ES-I3 (cell line): Measurements from ENCODE around the gene TMOD2.

Source experiments
- H3K36me3 ChIP-seq: 2 replicates; pipeline ENCODE4 v1.6.1; 2013; ENCODE audit warnings: mild to moderate bottlenecking, low read length, control low read depth, moderate library complexity; ENCODE audit not compliant: insufficient read depth
- H3K4me1 ChIP-seq: 2 replicates; pipeline ENCODE4 v1.6.1; 2013; ENCODE audit warnings: mild to moderate bottlenecking, control low read depth, low read length; ENCODE audit not compliant: insufficient read depth
- H3K9ac ChIP-seq: 2 replicates; pipeline ENCODE4 v1.6.1; 2013; ENCODE audit warnings: low read depth, mild to moderate bottlenecking, low read length, moderate library complexity
- H3K9me3 ChIP-seq: 2 replicates; pipeline ENCODE4 v1.6.1; 2013; ENCODE audit warnings: mild to moderate bottlenecking, low read length, moderate library complexity; ENCODE audit not compliant: control insufficient read depth, insufficient read depth

The TMOD2 gene

DNA sequence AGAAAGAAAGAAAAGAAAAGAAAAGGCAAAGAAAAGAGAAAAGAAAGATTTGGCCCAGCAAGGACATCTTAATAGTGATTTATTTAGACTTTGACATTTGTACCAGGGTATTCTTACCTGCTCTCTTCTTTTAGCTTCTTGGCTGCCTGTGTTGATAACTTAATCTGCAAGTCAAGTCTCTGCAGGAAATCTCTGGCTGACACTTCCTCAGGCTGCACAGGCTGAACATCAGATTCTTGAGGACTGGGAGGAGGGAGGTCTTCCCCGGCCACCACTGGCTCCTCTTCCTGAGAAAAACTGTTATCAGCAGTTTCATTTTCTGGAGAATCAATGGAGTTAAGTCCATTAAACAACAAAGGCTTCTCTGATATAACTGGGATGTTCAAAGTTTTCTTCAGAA lies 26.7 kb upstream of the TMOD2 start:
- Histone ChIP-seq H3K9ac (no peak overlapping the region), H3K9me3 (no peaks in the 10 kb centered on the region), H3K36me3 (no peaks in the 10 kb centered on the region), H3K4me1 (peaks cover 19% of the 10 kb centered on the region)

DNA sequence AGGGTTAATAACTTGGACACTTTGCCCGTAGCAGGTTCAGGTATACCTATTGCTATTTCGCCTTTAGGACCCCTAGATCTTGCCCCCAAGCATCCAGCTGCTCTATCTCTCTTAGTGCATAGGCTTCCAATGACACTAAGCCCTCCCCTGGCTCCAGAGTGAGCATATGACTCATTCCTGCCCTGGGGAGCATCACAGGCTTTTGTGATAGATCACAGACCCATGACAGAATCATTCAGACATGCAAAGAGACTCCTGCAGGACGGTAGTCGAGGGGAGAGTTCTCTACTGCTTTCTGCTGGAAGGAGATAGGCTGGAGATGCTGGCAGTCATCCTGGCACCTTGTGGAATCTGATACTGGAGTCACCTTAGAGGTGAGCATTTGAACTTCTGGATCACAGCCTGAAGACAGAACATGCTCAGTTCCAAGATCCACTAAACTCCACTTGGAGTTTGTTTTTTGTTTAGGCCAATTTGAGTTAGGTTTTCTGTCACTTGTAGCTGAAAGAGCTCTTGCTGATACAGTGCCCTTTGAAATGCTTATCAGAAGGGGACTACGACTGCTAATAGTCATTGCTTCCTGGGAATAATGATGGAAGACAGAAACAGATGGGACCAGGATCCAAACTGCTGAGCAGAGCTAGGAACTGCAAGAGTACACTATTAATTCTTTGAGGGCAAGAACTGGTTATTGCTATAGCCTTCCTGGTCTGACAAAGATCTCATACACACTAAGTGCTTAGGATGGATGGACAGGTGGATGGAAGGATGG lies 24.9 kb upstream of the TMOD2 start:
- peaks cover 19% of the 10 kb centered on the region for H3K4me1 ChIP-seq
- H3K9ac ChIP-seq, result no peak overlapping the region
- no peaks in the 10 kb centered on the region for H3K9me3 ChIP-seq

DNA sequence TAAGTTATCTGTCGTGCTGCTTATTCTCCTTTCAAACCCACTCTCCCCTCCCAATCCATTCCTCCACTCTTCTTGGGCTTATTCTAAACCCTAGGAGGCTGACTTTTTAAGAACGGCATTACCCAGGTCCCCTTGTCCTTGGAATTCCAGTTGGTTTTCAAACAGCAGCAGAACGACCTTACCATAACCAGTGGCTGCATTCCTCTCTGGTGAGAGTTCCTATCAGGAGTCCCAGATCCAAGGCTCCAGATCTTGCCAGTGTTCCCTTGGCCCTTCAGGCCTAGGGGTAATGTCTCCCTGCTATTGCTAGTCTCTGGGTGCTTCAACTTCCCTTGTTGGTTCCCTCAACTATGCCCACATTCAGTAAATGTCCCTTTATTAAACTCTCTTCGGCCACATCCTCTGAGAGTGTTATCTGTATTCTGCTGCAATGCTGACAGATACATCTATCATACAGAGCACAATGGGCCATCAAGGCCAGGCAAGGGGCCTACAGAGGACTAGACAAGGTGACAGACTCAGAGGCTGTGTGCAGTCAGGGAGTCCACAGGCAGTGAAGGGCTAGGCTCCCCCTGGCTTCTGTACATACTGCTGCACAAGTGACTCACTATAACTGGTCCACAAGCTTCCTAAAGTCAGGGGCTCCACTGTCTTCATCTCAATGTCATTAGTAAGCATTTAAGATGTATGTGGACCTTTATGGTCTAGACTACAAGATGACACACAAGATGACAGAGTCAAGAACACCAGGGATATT lies 24.1 kb upstream of the TMOD2 start:
- no peaks in the 10 kb centered on the region for H3K9me3 ChIP-seq
- no peak overlapping the region for H3K9ac ChIP-seq
- no peaks in the 10 kb centered on the region for H3K36me3 ChIP-seq
- H3K4me1 ChIP-seq, result peaks cover 19% of the 10 kb centered on the region

More for the DNA sequence above, 24.9 kb upstream of the TMOD2 start:
- H3K36me3 ChIP-seq, result no peaks in the 10 kb centered on the region

DNA sequence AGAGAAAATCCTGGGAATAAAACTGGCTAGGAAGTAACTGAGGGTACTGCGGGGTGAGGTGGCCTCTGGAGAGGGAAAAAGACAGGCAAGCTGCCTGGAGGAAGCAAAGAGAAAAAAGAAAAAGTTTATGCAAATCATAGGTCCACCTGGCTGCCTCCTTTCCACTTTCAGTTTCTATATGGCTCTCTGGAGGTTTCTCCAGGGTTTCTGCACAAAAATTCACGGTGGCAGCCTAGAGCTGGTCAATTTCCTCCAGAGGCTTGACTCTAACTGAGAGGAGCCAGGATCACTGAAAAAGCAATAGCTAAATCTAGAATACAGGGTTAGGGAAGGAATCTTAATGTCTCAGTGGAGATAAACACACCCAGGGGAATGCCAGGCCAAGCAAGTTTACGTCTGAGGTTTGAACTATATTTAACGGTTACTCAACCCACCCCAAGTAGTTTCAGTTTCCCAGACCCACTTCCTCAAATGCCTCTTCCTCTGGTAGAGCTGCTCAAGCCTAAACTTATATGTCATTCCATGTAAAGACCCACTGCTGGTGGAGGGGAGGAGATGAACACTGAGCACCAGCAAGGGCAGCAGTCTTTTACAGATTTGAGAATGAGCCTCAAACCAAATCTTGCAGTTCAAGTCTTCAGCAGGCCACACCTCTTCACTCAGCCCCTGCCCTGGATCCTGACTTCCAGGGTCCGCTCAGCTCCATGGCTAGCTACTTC lies 19.7 kb upstream of the TMOD2 start:
- peaks cover 11% of the 10 kb centered on the region for H3K4me1 ChIP-seq
- no peaks in the 10 kb centered on the region for H3K9me3 ChIP-seq
- no peak overlapping the region for H3K9ac ChIP-seq
- no peaks in the 10 kb centered on the region for H3K36me3 ChIP-seq

DNA sequence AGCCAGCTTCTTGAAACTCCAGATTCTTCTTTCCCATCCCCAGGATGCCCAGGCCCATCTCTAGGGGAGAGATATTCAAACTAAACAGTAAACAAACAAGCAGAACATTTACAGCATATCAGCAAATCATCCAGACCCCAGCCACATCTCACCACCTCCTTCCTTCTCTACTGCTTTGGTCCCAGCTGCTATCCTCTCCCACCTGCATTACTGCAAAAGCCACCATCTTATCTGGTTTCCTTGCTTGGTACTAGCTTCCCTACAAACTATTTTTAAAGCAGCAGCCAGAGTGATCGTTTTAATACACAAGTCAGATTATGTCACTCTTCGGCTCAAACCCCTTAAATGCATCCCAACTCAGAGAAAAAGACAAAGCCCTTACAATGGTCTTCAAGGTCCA lies 18.8 kb upstream of the TMOD2 start:
- H3K9me3 ChIP-seq, result no peaks in the 10 kb centered on the region
- no peaks in the 10 kb centered on the region for H3K36me3 ChIP-seq
- no peak overlapping the region for H3K9ac ChIP-seq
- H3K4me1 ChIP-seq, result 0 out of 2 replicates have a peak, but pooled peaks cover 2% of the 10 kb centered on the region

DNA sequence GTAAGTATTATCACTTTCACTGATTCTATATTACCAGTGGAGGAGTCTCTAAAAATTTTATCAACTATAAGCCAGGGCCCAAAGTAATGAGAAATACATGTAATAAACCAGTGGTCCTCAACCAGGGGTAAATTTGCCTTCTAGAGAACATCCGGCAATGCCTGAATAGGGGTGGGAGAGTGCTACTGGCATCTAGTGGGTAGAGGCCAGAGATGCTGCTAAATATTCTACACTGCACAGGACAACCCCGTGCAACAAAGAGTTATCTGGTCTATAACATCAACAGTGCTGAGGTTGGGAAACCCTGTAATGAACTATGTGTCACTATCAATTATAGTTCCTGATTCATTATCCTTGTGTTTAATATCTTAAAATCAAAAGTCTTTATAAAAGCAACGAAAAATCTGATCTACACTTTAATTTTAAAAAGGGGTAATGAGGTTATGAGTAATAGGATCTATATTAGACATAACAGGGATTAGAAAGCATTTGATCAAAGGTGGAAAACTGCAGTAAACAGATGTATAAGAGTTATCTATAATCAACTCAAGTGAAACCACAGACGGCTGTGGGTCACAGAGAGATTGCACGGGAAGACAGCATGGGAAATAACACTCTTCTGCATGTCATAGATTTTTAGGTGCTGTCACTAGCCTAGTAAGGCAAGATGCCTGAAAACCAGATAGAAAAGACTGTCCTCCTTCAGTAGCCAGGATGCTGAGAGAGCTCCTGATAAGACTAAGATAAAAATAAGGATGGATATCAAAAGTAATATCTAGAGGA lies 16.0 kb upstream of the TMOD2 start:
- Histone ChIP-seq H3K36me3 (no peaks in the 10 kb centered on the region), H3K4me1 (no peaks in the 10 kb centered on the region), H3K9me3 (no peaks in the 10 kb centered on the region), H3K9ac (no peak overlapping the region)

DNA sequence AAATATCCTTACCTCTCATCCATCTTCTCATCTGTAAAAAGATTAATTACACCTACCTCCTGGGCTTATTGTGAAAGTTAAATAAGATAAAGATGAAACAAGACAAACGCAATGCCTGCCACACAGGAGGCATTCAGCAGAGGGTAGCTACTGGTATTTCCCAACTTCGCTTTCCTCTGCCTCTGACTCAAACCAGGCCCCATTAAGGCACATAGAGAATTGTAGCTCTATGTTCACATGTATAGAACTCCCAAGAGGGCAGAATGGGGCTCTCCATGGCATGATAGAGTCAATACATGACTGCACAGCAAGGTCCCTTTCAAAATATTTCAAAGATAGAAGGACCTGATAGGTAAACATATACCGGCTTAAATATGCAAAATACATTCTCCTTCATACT lies 15.3 kb upstream of the TMOD2 start:
- H3K4me1 ChIP-seq, result no peaks in the 10 kb centered on the region
- H3K36me3 ChIP-seq, result no peaks in the 10 kb centered on the region
- no peak overlapping the region for H3K9ac ChIP-seq
- H3K9me3 ChIP-seq, result no peaks in the 10 kb centered on the region

DNA sequence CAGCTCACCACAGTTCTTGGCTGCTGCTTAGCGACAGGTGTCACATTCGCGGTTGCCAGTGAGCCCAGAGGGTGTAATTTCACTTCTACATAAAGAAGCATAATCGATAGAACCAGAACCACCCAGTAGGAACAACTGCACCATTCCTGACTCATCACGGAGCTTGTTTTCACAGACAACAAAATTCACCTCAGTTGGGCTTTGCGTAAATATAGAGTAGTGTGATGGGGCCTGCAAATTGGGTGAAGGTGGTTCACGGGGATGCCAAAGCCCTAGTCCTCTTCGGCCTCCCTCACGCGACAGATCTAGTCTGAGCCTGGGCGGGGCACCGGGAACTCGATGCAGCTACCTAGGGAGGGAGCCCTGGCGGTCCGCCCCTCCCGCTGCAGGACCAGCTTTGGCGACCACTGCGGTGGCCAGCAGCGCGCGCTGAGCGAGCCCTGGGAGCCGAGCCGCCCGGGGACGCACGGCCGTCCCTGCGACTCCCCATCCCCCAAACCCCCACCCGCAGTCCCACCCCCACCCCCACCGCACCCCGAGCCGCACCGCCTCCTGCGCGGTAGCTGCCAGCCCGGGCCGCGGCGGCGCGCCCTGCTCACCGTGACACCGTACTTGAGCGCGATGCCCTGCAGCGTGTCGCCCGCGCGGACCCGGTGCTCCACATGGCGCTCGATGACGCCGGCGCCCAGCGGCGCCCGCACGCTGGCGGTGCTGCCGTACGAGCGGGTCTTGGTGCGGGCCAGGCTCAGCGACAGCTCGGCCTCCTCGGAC lies 14.5 kb upstream of the TMOD2 start:
- Histone ChIP-seq H3K9ac (peak overlapping the region; percentile 76), H3K36me3 (no peaks in the 10 kb centered on the region)

DNA sequence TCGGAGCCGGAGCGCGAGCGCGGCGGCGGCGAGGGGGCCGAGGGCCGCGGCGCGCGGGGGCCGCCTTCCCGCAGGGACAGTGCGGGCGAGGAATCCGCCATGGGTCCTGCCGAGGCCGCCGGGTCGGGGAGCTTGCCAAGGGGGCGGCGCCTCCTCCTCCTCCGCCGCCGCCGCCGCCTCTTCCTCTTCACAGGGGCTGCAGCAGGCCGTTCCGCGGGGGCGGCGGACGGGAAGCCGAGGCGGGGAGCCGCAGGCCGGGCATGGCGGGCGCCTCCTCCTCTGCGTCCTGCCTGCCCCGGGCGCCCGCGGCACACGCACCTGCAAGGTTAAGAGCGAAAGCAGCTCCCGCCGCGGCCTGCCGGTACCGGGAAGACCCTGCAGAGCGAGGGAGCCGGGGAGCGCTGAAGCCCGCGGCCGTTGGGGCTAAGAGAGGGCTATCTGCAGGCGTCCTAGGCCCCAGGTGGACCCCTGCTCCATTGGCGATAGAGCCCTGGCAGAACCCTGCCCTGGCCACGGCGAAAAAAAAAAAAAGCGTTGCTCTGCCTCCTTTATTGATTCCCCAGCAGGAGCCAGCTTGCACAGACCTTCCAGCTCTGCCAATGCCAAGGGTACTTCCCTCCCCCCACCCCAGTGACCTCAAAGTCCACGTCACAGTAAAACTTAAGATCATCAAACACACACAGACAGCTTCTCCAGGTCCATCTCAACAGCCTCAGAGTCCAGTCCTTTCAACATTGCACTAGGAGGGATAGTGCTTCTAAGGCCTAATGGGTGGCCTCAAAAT lies 13.7 kb upstream of the TMOD2 start, which contains the start of gene LYSMD2:
LYSMD2 (minus strand) TSS at position 134 of the 784 bp plus-strand sequence; CDS start at position 101, 33 bp downstream.
- H3K9me3 ChIP-seq, result no peaks in the 10 kb centered on the region
- no peaks in the 10 kb centered on the region for H3K36me3 ChIP-seq
- no peaks in the 10 kb centered on the region for H3K4me1 ChIP-seq
- H3K9ac ChIP-seq, result peak within 1 kb of the TSS; percentile 76

More for the DNA sequence above, 14.5 kb upstream of the TMOD2 start:
- H3K4me1 ChIP-seq, result no peaks in the 10 kb centered on the region
- no peaks in the 10 kb centered on the region for H3K9me3 ChIP-seq

DNA sequence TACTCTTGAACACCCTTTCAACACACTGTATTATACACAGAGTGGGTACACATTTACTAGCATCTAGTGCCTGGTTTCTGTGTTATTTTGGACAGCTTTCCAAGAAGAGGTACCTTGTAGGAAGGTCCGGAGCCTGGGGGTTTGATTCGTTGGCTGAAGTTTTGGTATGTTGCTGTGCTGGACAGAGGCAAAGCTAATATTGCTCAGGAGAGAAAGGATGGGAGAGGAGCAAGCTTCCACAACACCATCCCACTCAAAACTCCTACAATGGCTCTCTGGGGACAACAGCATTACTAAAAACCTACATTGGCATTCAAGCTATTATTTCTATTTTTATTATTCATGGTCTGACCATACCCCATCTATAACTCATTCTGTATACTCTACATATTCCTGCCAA lies 12.8 kb upstream of the TMOD2 start:
- no peaks in the 10 kb centered on the region for H3K4me1 ChIP-seq
- no peak overlapping the region for H3K9ac ChIP-seq
- no peaks in the 10 kb centered on the region for H3K9me3 ChIP-seq
- no peaks in the 10 kb centered on the region for H3K36me3 ChIP-seq

DNA sequence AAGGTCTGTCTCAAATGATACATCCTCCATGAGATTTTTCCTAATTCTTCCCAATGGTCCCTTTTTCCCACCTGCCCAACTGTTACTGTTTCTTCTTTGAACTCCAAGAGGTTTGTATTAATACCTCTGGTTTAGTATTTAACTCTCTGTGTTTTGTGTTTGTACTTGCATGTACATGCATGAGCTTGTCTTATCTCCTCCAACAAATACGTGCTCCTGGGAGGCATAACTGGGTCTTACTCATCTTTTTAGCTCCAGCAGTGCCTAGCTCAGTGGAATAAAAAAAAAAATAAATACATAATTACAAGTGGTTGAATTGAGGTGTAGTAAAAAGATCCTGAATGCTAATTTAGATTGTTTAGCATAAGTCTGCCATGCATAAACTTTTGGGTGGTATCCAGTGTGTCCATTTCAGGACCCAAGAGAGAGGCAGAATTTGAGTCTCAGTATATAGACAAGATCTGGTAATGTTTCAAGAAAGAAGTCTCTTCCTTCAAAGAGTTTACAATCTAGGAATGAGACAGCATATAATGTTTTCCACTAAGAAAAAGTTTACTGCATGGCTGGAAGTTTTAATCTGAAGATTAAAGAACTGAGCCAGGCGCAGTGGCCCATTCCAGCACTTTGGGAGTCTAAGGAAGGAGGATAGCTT lies 12.2 kb upstream of the TMOD2 start:
- H3K4me1 ChIP-seq, result no peaks in the 10 kb centered on the region
- H3K36me3 ChIP-seq, result no peaks in the 10 kb centered on the region
- H3K9ac ChIP-seq, result no peak overlapping the region
- no peaks in the 10 kb centered on the region for H3K9me3 ChIP-seq

DNA sequence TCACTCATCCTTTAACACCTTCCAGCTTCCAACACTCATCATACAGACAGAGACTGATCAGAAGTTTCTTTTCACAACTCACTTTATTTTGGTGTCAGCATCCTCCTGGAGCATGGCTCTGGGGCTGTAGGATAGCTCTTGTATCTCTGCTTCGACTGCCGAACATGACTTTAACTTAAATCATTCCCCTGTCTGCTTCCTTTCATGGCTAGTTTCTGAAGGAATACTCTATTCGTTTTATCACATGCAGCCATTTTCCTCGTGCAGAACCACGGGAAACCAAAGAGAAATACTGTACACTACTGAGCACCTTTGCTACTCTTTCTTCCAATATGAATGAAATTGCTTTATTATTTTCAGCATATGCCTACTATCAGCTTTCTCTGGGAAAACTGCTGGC lies 2.1 kb upstream of the TMOD2 start:
- Histone ChIP-seq H3K9me3 (no peaks in the 10 kb centered on the region), H3K36me3 (no peaks in the 10 kb centered on the region), H3K4me1 (no peaks in the 10 kb centered on the region), H3K9ac (no peak overlapping the region)
